BE2C (cell line): ENCODE measurements around the gene MAN1A2.
A peak's percentile ranks its signal among the peaks of the same experiment; 100 is the strongest.

Source experiments
- DNase-seq: peaks from one replicate; pipeline ENCODE4 v3.0.0-alpha.2; 2020
- H3K27me3 ChIP-seq: fragments of 250-450 bp; sonication (Bioruptor Pico); 2 replicates; pipeline ENCODE4 v1.5.1; 2020; ENCODE audit warnings: mild to moderate bottlenecking
- H3K36me3 ChIP-seq: fragments of 250-450 bp; sonication (Bioruptor Pico); 2 replicates; pipeline ENCODE4 v1.5.1; 2020; ENCODE audit warnings: mild to moderate bottlenecking
- H3K4me1 ChIP-seq: fragments of 250-450 bp; sonication (Bioruptor Pico); 2 replicates; pipeline ENCODE4 v1.5.1; 2020
- H3K4me3 ChIP-seq: 2 replicates; pipeline ENCODE4 v1.5.1; 2011; ENCODE audit warnings: low read depth, low read length
- H3K9me3 ChIP-seq: fragments of 250-450 bp; sonication (Bioruptor Pico); 2 replicates; pipeline ENCODE4 v1.5.1; 2020
- CTCF ChIP-seq: IDR thresholded peaks from 2 replicates; pipeline ENCODE4 v1.5.1; 2012; ENCODE audit warnings: mild to moderate bottlenecking, low read depth, low read length

MAN1A2 gene

DNA sequence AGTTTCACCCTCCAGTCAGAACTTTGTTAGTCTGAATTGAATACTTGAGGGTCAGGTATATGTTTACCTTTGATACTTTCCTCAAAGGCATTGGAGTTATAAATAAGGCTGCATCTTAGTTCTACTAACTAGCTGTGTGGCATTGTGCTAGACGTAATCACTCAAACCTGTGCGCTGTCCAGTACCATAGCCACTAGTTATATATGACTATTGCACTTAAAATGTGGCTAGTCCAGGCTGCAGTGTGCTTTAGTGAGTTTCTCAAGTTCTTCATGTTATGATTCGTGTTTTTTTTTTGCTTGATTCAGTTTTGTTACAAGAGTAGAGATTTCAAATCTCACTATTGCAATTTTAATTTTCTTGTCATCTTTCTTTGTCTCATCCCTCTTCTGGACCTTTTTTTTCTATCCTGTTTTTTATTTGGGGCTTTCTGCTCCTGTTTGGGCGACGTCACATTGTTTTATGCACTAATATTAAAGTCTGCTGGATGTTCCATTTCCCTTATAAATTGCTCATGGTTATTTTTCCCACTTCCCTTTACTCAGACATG is 5.7 kb downstream of the MAN1A2 start:
- H3K36me3 ChIP-seq: no peaks in the 10 kb centered on the region
- H3K4me3 ChIP-seq: no peak overlapping the region
- DNase-seq: no peak
- no peak for TF ChIP-seq CTCF
- H3K4me1 ChIP-seq: no peaks in the 10 kb centered on the region; the same call in 1 of the 2 replicates
- H3K9me3 ChIP-seq: no peaks in the 10 kb centered on the region
- no peaks in the 10 kb centered on the region for H3K27me3 ChIP-seq

GRCh38 chr1:117373932-117374331 is 6.7 kb downstream of the MAN1A2 start:
- Histone ChIP-seq H3K9me3 (no peaks in the 10 kb centered on the region), H3K27me3 (no peaks in the 10 kb centered on the region), H3K4me3 (no peak overlapping the region), H3K4me1 (no peaks in the 10 kb centered on the region; the same call in 1 of the 2 replicates), H3K36me3 (no peaks in the 10 kb centered on the region)
- DNase-seq: no peak
- TF ChIP-seq CTCF: no peak

- no peak for DNase-seq
- TF ChIP-seq CTCF: no peak
- no peak overlapping the region for H3K4me3 ChIP-seq
- H3K4me1 ChIP-seq: no peaks in the 10 kb centered on the region; the same call in 1 of the 2 replicates
- no peaks in the 10 kb centered on the region for H3K36me3 ChIP-seq
- no peaks in the 10 kb centered on the region for H3K27me3 ChIP-seq
- no peaks in the 10 kb centered on the region for H3K9me3 ChIP-seq
Measured at GRCh38 chr1:117375327-117375726, 8.1 kb downstream of the MAN1A2 start.

DNA sequence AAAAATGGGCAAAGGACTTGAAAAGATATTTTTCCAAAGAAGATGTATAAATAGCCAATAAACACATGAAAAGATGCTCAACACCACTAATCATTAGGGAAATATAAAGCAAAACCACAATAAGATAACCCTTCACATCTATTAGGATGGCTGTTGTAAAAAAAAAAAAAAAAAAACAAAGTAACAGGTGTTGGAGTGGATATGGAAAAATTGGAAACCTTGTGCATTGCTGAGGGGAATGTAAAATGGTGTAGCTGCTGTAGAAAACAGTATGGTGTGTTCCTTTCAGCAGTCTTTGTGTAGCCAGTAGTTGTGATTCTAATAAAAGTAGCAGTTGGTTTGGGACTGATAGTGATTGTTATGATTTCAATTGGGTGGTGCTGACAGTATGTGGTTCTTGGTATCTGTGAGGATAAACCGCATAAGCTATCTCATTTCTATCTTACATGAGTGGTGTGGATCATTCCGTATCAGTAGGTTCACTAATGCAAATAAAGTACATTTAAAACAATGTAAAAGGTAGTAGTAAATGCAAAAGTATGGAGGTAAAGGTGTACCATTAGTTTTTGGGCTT is 19.9 kb downstream of the MAN1A2 start:
- H3K4me3 ChIP-seq: no peak overlapping the region
- no peak for TF ChIP-seq CTCF
- H3K4me1 ChIP-seq: peaks cover under 1% of the 10 kb centered on the region
- no peaks in the 10 kb centered on the region for H3K27me3 ChIP-seq
- no peak for DNase-seq
- no peaks in the 10 kb centered on the region for H3K36me3 ChIP-seq
- no peaks in the 10 kb centered on the region for H3K9me3 ChIP-seq

DNA sequence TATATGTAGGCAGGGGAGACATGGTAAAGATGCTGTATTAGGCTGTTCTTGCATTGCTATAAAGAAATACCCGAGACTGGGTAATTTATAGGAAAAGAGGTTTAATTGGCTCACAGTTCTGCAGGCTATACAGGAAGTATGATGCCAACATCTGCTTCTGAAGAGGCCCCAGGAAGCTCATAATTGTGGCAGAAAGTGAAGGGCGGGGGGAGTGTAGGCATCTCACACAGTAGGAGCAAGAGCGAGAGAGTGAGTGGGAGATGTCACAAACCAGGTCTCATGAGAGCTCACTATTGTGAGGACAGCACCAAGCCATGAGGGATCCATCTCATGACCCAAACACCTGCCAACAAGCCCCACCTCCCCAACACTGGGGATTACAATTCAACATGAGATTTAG is 21.1 kb downstream of the MAN1A2 start:
- DNase-seq: no peak
- H3K9me3 ChIP-seq: no peaks in the 10 kb centered on the region
- H3K4me3 ChIP-seq: no peak overlapping the region
- H3K27me3 ChIP-seq: no peaks in the 10 kb centered on the region
- no peak for TF ChIP-seq CTCF
- no peaks in the 10 kb centered on the region for H3K36me3 ChIP-seq
- H3K4me1 ChIP-seq: peaks cover 3% of the 10 kb centered on the region

- no peaks in the 10 kb centered on the region for H3K36me3 ChIP-seq
- no peak for TF ChIP-seq CTCF
- H3K4me1 ChIP-seq: peaks cover 3% of the 10 kb centered on the region
- H3K9me3 ChIP-seq: no peaks in the 10 kb centered on the region
- no peak overlapping the region for H3K4me3 ChIP-seq
- no peaks in the 10 kb centered on the region for H3K27me3 ChIP-seq
- peak; percentile 36 for DNase-seq
Measured at GRCh38 chr1:117389284-117389683, 22.0 kb downstream of the MAN1A2 start.
